ENCODE measurements around the gene KMT5C. TPM values are rescaled to one million over a fixed set of nuclear protein-coding genes. Genes with fewer than 3 reads are reported as not detected.

KMT5C gene
- total RNA-seq (100 to 1,000 TPM in 1 of 2 donors, 10 to 100 TPM in 1; 66.6 to 103 TPM), total RNA-seq (17.0 to 55.6 reads per million in 2 donors)

DNA sequence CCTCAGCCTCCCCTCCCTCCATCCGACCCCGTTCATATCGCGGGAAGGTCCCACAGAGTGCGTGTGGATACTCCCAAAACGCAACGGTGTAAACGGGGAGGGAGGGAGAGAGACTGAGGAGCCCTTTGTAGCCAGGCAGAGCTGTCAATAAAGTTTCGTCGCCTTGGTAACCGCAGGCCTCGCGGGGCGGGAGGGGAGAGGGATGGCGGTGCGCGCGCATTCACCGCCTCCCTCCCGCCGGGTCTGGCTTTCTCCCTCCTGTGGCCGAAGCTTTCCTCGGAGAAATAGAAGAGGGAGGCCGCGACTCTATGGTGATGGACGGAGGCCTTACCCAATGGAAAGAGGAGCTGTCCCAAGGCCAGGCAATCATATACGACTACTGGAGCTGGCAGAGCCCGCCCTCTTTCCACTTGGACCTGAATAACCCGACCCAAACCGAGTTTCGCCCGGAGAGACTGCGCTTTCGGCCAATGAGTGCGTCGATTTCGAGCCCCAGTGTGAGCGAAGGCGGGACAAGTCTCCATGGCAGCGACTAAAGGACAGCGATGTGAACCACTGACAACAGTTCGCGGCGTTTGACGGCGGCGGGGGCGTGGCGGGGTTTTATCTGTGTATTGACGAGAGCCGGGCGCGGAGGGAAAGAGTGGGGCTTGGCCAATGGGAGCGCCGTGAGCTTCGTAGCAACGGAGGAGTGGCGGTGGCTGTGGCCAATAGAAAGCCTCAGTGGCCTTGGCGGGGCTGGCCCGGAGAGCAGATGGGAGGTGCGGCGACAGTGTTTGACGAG is at the start of gene KMT5C:
Gene KMT5C (plus strand): TSS at position 772 of the 784 bp plus-strand sequence. CDS start 2,061 bp downstream, outside the sequence.
- DNase-seq = peak; percentile 99 to 100 (median 100)
- ATAC-seq = peak; percentile 76
- Mint-ChIP-seq H3K4me3 (peak within 1 kb of the TSS; percentile 99), H3K27ac (peak within 1 kb of the TSS; percentile 93), H3K4me1 (peaks cover 20% of the 10 kb centered on the region), H3K27me3 (peaks cover 2% of the 10 kb centered on the region), H3K36me3 (ENCODE audit: low read depth) (peaks cover 2% of the 10 kb centered on the region)
- H3K9me3 ChIP-seq (ENCODE audit: control insufficient read depth, low read length, poor library complexity, severe bottlenecking) = no peaks in the 10 kb centered on the region

DNA sequence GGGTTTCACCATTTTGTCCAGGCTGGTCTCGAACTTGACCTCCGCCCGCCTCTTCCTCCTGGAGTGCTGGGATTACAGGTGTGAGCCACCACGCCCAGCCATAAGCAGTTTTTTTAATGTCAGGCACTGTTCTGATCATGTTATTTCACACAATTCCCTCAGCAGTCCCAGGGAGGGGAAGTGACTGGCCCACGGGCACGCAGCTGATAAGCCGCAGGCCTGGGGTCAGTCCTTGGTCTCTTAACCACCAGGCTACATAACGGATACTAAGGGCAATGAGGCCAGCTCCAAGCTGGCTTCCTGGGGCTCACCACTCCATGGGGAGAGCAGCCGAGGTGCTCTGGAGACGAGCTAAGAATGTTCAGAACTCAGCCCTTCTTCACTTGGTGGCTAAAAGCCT is 42.4 kb upstream of the KMT5C start:
- no peak for DNase-seq
- H3K4me3 Mint-ChIP-seq = no peak overlapping the region
- H3K4me1 Mint-ChIP-seq = peaks cover 6% of the 10 kb centered on the region
- no peaks in the 10 kb centered on the region for H3K36me3 Mint-ChIP-seq (ENCODE audit: low read depth)
- H3K9me3 ChIP-seq (ENCODE audit: control insufficient read depth, low read length, poor library complexity, severe bottlenecking) = no peaks in the 10 kb centered on the region
- no peaks in the 10 kb centered on the region for H3K27me3 Mint-ChIP-seq
- no peak overlapping the region for H3K27ac Mint-ChIP-seq
- no peak for ATAC-seq

DNA sequence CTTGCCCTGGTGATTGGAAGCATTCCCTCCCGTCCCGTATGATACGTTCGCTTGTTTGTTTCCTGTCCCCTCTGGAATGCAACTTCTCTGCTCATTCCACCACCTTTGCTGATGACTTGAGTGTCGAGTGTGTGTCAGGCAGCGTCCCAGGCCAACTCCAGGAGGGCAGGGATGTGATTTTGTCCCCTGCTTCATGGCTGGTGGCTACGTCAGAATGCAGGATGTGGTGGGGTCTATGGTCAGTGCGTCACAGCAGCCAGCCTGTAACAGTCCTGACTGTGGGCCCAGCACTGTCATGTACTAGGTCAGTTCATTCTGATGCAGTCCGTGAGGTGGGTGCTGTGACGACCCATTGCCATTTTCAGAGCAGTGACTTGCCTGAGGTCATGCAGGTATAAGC is 39.7 kb upstream of the KMT5C start:
- no peaks in the 10 kb centered on the region for H3K9me3 ChIP-seq (ENCODE audit: control insufficient read depth, low read length, poor library complexity, severe bottlenecking)
- no peak for DNase-seq
- Mint-ChIP-seq H3K27ac (no peak overlapping the region), H3K36me3 (ENCODE audit: low read depth) (no peaks in the 10 kb centered on the region), H3K4me3 (no peak overlapping the region), H3K27me3 (no peaks in the 10 kb centered on the region), H3K4me1 (peaks cover 6% of the 10 kb centered on the region)
- no peak for ATAC-seq

DNA sequence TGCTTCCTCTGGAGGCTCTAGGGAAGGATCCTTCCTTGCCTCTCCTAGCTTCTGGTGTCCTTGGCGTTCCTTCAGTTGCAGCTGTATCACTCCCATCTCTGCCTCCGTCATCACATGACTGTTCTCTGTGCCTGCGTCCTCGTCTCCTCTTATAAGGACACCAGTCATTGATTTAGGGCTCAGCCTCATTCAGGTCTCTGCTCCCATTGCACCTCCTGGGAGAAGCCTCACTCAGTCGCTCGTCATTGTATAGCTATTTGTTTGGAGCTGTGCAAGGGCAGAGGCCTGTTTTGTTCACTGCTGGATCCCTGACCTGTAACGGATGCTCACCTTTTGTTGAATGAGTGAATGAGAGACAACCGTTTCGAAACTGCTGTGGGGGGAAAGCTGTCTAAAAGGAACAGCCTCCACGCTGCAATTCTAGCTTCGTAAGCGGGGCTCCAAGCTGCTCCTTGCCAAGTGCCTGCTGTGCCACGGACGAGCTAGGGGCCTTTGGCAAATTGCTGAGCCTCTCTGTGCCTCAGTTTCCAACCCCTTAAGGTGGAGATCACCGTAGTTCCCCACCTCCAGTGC is 38.7 kb upstream of the KMT5C start:
- ATAC-seq (no peak), DNase-seq (no peak)
- Mint-ChIP-seq H3K27ac (peak overlapping the region; percentile 68), H3K36me3 (ENCODE audit: low read depth) (no peaks in the 10 kb centered on the region), H3K4me3 (no peak overlapping the region), H3K4me1 (peaks cover 8% of the 10 kb centered on the region), H3K27me3 (no peaks in the 10 kb centered on the region)
- no peaks in the 10 kb centered on the region for H3K9me3 ChIP-seq (ENCODE audit: control insufficient read depth, low read length, poor library complexity, severe bottlenecking)

DNA sequence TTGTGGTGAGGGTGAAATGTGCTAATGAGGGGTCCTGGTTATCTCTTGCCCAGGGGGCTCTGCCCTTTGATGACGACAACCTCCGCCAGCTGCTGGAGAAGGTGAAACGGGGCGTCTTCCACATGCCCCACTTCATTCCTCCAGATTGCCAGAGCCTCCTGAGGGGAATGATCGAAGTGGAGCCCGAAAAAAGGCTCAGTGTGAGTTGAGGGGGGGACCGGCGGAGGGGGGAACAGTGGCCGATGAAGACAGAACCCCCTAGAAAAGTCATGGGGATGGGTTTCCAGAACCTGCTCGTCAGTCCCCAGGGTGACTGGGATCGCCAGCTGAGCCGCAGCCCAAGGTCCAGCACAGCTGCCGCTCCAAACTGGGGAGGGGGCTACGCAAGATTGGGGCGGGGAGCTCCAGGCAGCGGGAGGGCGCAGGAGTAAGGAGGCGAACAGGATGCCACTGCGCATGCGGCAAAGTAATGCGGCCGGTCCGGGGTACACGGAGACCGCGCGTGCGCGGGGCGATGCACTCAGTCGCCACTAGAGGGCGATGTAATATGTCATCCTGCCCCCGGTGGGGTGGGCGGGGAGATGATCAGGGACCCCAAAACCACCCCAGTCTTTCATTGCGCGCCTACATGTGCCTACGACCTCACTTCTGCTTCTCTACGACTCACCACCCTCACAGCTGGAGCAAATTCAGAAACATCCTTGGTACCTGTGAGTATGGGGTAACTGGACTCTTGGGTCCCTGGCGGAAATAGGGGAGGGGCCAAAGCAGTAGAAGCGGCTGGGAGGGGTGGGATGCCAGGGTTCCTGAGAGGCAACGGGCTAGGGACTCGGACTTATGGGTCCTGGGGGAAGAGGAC is 38.0 kb upstream of the KMT5C start:
- Mint-ChIP-seq H3K27ac (peak overlapping the region; percentile 68), H3K36me3 (ENCODE audit: low read depth) (no peaks in the 10 kb centered on the region), H3K27me3 (no peaks in the 10 kb centered on the region), H3K4me3 (peak overlapping the region; percentile 87), H3K4me1 (peaks cover 8% of the 10 kb centered on the region)
- DNase-seq (peak; percentile 85 to 95 (median 86)), ATAC-seq (peak; percentile 93)
- no peaks in the 10 kb centered on the region for H3K9me3 ChIP-seq (ENCODE audit: control insufficient read depth, low read length, poor library complexity, severe bottlenecking)

DNA sequence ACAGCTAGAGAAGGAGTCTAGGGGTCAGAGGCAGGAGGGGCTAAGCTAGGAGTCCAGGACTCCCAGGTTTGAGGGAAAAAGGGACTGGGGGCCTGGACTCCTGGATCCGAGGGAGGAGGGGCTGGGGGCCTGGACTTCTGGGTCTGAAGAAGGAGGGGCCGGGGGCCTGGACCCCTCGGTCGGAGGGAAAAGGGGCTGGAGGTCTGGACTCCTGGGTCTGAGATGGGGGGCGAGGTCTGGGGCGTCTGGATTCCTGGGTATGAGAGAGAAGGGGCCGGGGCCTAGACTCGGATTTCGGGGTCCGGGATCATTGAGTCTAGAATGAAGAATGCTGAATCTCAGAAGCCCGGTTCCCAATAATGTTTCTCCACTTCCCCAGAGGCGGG is 37.4 kb upstream of the KMT5C start:
- Mint-ChIP-seq H3K4me3 (peak overlapping the region; percentile 87), H3K4me1 (peaks cover 8% of the 10 kb centered on the region), H3K36me3 (ENCODE audit: low read depth) (no peaks in the 10 kb centered on the region), H3K27me3 (no peaks in the 10 kb centered on the region), H3K27ac (peak overlapping the region; percentile 68)
- ATAC-seq (no peak), DNase-seq (no peak)
- no peaks in the 10 kb centered on the region for H3K9me3 ChIP-seq (ENCODE audit: control insufficient read depth, low read length, poor library complexity, severe bottlenecking)

DNA sequence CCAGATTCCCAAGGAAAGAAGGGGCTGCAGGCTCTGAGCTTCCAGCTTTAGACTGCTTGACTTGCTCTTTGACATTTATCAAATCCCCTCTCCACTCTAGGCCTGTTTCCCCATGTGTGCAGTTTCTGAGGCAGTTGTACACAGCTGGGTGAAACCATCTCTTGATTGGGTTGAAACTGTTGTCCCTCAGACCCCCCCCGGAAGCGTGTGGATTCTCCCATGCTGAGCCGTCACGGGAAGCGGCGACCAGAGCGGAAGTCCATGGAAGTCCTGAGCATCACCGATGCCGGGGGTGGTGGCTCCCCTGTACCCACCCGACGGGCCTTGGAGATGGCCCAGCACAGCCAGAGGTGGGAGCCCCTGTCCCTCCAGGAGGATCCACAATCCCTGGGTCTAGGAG is 36.2 kb upstream of the KMT5C start:
- Mint-ChIP-seq H3K27ac (no peak overlapping the region), H3K4me3 (no peak overlapping the region), H3K36me3 (ENCODE audit: low read depth) (no peaks in the 10 kb centered on the region), H3K27me3 (no peaks in the 10 kb centered on the region), H3K4me1 (peaks cover 8% of the 10 kb centered on the region)
- H3K9me3 ChIP-seq (ENCODE audit: control insufficient read depth, low read length, poor library complexity, severe bottlenecking) = no peaks in the 10 kb centered on the region
- ATAC-seq (no peak), DNase-seq (no peak)

DNA sequence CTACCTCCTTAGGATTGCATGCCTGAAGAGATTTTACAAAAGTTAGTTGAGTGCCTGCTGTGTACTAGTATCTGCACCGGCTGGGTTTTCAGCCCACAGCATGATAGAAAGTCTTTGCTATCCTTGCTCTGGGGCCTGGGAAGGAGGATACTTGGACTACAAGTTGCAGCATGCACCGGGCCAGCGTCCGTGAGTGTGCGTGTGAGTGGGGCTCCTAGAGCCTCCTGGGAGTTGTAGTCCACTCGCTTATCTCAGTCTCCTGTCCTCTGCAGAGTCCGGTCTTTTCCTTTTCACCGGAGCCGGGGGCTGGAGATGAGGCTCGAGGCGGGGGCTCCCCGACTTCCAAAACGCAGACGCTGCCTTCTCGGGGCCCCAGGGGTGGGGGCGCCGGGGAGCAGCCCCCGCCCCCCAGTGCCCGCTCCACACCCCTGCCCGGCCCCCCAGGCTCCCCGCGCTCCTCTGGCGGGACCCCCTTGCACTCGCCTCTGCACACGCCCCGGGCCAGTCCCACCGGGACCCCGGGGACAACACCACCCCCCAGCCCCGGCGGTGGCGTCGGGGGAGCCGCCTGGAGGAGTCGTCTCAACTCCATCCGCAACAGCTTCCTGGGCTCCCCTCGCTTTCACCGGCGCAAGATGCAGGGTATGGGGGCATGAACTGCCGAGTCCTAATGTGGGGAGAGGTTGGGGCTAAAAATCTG is 35.2 kb upstream of the KMT5C start:
- Mint-ChIP-seq H3K4me1 (peaks cover 8% of the 10 kb centered on the region), H3K36me3 (ENCODE audit: low read depth) (no peaks in the 10 kb centered on the region), H3K27ac (no peak overlapping the region), H3K4me3 (no peak overlapping the region), H3K27me3 (no peaks in the 10 kb centered on the region)
- ATAC-seq (no peak), DNase-seq (no peak)
- no peaks in the 10 kb centered on the region for H3K9me3 ChIP-seq (ENCODE audit: control insufficient read depth, low read length, poor library complexity, severe bottlenecking)

DNA sequence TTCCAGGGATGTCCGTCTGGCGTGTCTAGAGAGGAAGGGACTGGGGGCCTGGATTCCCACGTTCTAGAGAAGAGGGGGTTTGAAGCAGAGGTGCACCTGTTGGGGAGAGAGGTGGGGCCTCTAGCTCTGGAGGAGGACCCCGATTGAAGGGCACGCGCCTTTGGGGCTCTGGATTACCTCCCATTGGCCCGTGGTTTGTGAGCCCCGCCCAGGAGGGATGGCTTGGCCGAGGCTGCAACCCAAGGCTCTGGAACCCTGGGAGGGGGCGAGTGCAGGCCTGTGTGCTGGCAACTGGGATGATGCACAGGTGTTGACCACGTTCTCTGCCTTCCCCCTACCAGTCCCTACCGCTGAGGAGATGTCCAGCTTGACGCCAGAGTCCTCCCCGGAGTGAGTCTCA is 34.7 kb upstream of the KMT5C start:
- no peak overlapping the region for H3K27ac Mint-ChIP-seq
- H3K4me3 Mint-ChIP-seq = no peak overlapping the region
- ATAC-seq = no peak

DNA sequence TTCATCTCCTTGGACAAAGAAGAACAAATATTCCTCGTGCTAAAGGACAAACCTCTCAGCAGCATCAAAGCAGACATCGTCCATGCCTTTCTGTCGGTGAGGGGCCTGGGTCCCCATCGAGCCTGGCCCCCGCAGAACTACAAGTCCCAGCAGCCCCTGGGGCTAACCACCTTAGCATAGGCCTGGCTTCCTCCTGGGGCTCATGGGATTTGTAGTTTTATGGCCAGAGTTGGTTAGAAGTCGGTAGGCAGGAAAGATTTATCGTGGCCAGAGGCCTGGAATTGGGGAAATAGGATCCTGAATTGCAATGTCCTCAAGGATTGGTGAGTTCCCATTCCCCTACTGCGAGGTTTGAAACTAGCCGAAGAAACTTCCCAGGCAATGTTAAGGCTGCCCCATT is 34.2 kb upstream of the KMT5C start:
- no peak overlapping the region for H3K4me3 Mint-ChIP-seq

More for the DNA sequence above, 34.7 kb upstream of the KMT5C start:
- H3K9me3 ChIP-seq (ENCODE audit: control insufficient read depth, low read length, poor library complexity, severe bottlenecking) = no peaks in the 10 kb centered on the region
- H3K27me3 Mint-ChIP-seq = no peaks in the 10 kb centered on the region
- H3K4me1 Mint-ChIP-seq = peaks cover 8% of the 10 kb centered on the region
- no peaks in the 10 kb centered on the region for H3K36me3 Mint-ChIP-seq (ENCODE audit: low read depth)
- DNase-seq = no peak

DNA sequence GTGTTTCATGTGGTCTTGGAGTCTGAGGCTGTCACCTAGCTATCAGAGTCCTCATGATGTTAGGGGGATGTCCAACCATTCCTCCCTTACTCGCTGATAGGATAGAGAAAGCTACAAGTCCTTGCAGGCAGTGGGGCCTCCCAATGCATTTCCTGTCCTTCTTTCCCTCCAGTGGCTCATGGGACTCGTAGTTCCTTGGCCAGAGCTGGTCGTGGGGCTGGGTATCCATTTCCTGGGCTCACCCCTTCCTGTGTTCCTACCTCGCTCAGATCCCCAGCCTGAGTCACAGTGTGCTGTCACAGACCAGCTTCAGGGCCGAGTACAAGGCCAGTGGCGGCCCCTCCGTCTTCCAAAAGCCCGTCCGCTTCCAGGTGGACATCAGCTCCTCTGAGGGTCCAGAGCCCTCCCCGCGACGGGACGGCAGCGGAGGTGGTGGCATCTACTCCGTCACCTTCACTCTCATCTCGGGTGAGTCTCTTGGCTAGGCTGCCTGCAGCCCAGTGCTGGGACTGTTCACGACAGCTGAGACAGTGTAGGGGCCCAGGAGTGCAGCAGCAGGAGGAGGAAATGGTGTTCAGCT is 33.6 kb upstream of the KMT5C start:
- no peaks in the 10 kb centered on the region for H3K36me3 Mint-ChIP-seq (ENCODE audit: low read depth)
- H3K9me3 ChIP-seq (ENCODE audit: control insufficient read depth, low read length, poor library complexity, severe bottlenecking) = no peaks in the 10 kb centered on the region
- H3K4me3 Mint-ChIP-seq = no peak overlapping the region
- ATAC-seq (no peak), DNase-seq (no peak)
- H3K27ac Mint-ChIP-seq = no peak overlapping the region
- H3K27me3 Mint-ChIP-seq = no peaks in the 10 kb centered on the region
- peaks cover 8% of the 10 kb centered on the region for H3K4me1 Mint-ChIP-seq

More for the DNA sequence above, 34.2 kb upstream of the KMT5C start:
- Mint-ChIP-seq H3K4me1 (peaks cover 8% of the 10 kb centered on the region), H3K36me3 (ENCODE audit: low read depth) (no peaks in the 10 kb centered on the region), H3K27me3 (no peaks in the 10 kb centered on the region), H3K27ac (no peak overlapping the region)
- ATAC-seq = peak; percentile 74
- DNase-seq = peak; percentile 29 to 31 (median 29)
- no peaks in the 10 kb centered on the region for H3K9me3 ChIP-seq (ENCODE audit: control insufficient read depth, low read length, poor library complexity, severe bottlenecking)

DNA sequence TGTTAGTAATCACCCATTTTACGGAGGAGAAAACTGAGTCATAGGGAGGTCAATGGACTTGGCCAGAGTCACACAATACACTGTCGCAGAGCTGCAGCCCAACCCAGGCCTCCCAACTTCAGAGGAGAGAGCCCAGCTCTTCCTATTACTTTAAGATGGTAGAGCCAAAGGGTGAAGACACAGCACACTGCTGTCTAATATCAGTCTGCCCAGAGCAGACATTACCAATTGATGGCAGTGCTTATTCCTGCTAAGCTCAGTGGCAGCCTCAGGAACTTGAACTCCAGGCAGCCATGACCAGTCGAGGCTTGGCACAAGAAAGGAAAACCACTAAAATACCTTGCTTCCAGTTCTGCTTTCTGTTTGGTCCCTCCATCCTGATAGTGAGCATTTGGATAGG is 33.0 kb upstream of the KMT5C start:
- no peak overlapping the region for H3K27ac Mint-ChIP-seq
- ATAC-seq = no peak
- DNase-seq = no peak
- H3K4me1 Mint-ChIP-seq = peaks cover 6% of the 10 kb centered on the region
- H3K4me3 Mint-ChIP-seq = no peak overlapping the region
- H3K9me3 ChIP-seq (ENCODE audit: control insufficient read depth, low read length, poor library complexity, severe bottlenecking) = no peaks in the 10 kb centered on the region
- H3K27me3 Mint-ChIP-seq = no peaks in the 10 kb centered on the region
- no peaks in the 10 kb centered on the region for H3K36me3 Mint-ChIP-seq (ENCODE audit: low read depth)
